AG04450 (cell line): Measurements from ENCODE around the gene GPHN. TPM values are rescaled to one million over a fixed set of nuclear protein-coding genes. Genes with fewer than 3 reads are reported as not detected.

Experiments
- CTCF ChIA-PET: fragments of 300-600, 350-600 bp; formaldehyde crosslinking; extraction: SDS; loops from one replicate; lab custom pipeline; 2022; ENCODE audit warnings: antibody characterized with exemption, inconsistent platforms; lab: Charles Lee
- POLR2A ChIA-PET: fragments of 350-600 bp; formaldehyde crosslinking; extraction: SDS; loops from one replicate; lab custom pipeline; 2021; ENCODE audit warnings: antibody characterized with exemption, inconsistent platforms; lab: Yijun Ruan, JAX
- DNase-seq: peaks from one replicate; pipeline ENCODE4 v3.0.0-alpha.2; 2011; ENCODE audit warnings: low read depth, low spot score
- H3K27ac ChIP-seq: one replicate; pipeline ENCODE4 v1.5.1; 2012; ENCODE audit warnings: low read depth, low read length, control low read depth
- H3K27me3 ChIP-seq: one replicate; pipeline ENCODE4 v1.6.0; 2012; ENCODE audit warnings: low read length; ENCODE audit not compliant: control insufficient read depth, insufficient read depth
- H3K4me3 ChIP-seq: 2 replicates; pipeline ENCODE4 v1.5.1; 2011; ENCODE audit warnings: mild to moderate bottlenecking, low read depth, low read length, control low read depth
- H3K9me3 ChIP-seq: 2 replicates; pipeline ENCODE4 v1.5.1; 2012; ENCODE audit warnings: low read length; ENCODE audit not compliant: control insufficient read depth, insufficient read depth
- CTCF ChIP-seq: IDR thresholded peaks from 2 replicates; pipeline ENCODE4 v1.5.1; 2011; ENCODE audit warnings: low read depth, low read length, control low read depth, inconsistent platforms
- polyA plus RNA-seq: library from polyadenylated mRNA; depleted of rRNA; stranded (reverse); fragments of >200 nt; gene quantifications from 2 replicates; pipeline ENCODE4 v1.2.3, GENCODE V29; 2011

Gene GPHN
- polyA plus RNA-seq, 1 experiment: 7.7 TPM

DNA sequence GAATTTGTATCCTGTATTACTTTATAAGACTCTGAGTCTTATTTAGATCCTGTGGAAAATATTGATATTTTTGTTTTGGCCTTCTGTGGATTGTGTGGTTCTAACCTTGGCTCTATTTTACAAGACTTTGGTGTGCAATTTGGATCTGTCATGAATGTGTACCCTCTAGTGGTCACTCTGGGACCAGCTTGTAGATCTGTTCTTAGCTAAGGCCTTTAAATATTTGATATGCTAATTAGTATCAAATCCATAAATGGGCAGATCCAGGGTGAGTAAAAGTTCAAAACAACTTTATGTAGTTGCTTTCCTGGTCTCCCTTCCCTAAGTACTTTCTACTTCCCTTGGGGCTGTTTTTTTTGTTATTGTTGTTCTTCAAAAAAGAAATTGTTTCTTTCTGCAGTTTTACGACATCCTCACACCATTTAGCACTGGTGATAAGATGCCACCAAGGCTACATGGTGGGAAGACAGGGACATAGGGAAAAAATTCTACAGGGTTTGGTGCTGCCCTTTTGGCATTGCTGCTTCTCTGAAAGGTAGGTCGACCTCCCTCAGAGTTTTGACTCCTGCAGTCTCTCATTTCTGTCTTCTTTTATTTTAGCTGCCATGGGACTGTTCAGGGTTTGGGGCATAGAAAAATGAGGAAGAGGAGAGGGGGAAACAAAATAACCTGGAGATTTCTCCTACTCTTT is 238.5 kb downstream of the GPHN start:
- Histone ChIP-seq H3K27me3 (no peaks in the 10 kb centered on the region), H3K9me3 (no peaks in the 10 kb centered on the region), H3K27ac (no peak overlapping the region), H3K4me3 (no peak overlapping the region)
- TF ChIP-seq CTCF: peak; percentile 74
- ChIA-PET CTCF (interaction anchor here (0.7 to 3.1 kb wide), 7 partner anchors 8 to 122 kb away, joined by 3 to 21 read pairs (median 3); no protein-coding TSS in a partner anchor), POLR2A (no interaction called here)
- peak; percentile 1 for DNase-seq

GRCh38 chr14:66752109-66752508 is 244.2 kb downstream of the GPHN start:
- no peak overlapping the region for H3K4me3 ChIP-seq
- H3K27me3 ChIP-seq: no peaks in the 10 kb centered on the region
- H3K27ac ChIP-seq: no peak overlapping the region
- no peak for TF ChIP-seq CTCF
- H3K9me3 ChIP-seq: no peaks in the 10 kb centered on the region
- ChIA-PET POLR2A (no interaction called here), CTCF (interaction anchor here (0.9 to 1.1 kb wide), 2 partner anchors 11 to 257 kb away, joined by 3 read pairs; no protein-coding TSS in a partner anchor)
- no peak for DNase-seq

DNA sequence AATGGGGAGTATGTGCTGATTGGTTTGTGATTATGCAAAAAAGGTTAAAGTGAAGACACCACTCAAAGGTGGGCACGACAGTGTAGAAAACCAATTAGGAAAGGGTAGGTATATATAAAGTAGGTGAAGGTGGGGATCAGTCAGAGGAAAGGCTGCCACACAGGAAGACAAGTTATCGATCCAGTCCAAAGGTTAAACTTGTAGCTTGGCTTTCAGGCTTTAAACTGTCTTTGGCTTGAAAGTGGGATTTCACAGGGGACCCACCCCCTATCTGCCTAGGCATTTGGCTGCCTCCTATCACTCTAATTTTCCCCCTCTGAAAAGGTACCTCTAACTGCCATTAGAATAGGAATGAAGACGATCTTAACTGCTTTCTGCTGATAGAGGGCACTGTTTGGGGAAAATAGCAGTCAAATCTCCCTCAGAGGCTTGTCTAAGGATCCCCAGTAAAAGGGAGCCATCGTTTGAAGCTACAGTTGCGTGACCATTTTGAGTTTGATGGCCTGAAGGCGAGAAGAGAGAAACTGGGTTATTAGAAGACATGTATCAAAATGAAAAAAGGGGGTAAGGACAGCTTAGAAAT is 250.2 kb downstream of the GPHN start:
- no peak for DNase-seq
- no peak for TF ChIP-seq CTCF
- no peaks in the 10 kb centered on the region for H3K27me3 ChIP-seq
- H3K9me3 ChIP-seq: no peaks in the 10 kb centered on the region
- POLR2A ChIA-PET: no interaction called here
- CTCF ChIA-PET: interaction anchor here (1.0 kb wide), 1 partner anchor 10 kb away, joined by 5 read pairs; no protein-coding TSS in a partner anchor
- H3K4me3 ChIP-seq: no peak overlapping the region
- no peak overlapping the region for H3K27ac ChIP-seq

DNA sequence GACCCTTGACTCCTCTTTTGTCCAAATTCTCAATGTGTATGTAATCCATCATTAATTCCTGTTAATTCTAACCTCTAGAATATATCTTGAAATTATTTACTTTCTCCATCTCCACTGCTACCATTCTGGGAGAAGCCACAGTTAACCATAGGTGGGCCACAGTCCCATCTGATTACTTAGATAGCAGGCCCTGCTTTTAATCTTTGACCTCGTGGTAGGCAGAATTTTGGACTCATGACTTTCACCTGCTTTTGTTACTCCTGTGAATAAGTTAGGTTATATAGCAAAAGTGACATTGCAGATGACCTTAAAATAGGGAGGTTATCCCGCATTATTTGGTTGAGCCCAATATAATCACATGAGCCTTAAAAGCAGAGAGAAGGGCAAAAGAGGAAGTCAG is 264.2 kb downstream of the GPHN start:
- ChIA-PET POLR2A (no interaction called here), CTCF (no interaction called here)
- DNase-seq: no peak
- no peaks in the 10 kb centered on the region for H3K27me3 ChIP-seq
- H3K4me3 ChIP-seq: no peak overlapping the region
- TF ChIP-seq CTCF: no peak
- H3K9me3 ChIP-seq: no peaks in the 10 kb centered on the region
- no peak overlapping the region for H3K27ac ChIP-seq

DNA sequence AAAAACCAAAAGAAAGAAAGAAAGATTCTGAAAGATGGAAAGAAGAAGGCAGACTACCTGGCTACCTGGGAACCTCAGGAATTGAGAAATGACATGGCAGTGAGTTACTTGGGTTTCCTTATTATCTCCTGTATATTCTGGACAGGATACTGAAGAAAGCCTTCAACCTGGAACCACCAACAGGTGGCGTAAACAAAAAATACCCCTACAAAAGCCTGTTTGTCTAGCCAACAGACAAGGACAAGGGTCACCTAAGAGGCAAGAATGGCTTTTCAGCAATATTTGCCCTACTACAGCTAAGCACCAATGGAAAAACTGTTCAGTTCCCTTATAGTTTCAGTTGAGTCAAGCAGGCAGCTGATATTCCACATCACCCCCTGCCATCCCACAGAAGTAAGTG is 274.9 kb downstream of the GPHN start:
- TF ChIP-seq CTCF: no peak
- Histone ChIP-seq H3K4me3 (no peak overlapping the region), H3K27me3 (no peaks in the 10 kb centered on the region), H3K9me3 (no peaks in the 10 kb centered on the region), H3K27ac (no peak overlapping the region)
- ChIA-PET POLR2A (no interaction called here), CTCF (no interaction called here)
- DNase-seq: no peak
